Measurements from ENCODE around the gene LIF. TPM values are rescaled to one million over a fixed set of nuclear protein-coding genes. Genes with fewer than 3 reads are reported as not detected.
"Not testable (repeated sequence)": the region's sequence is repeated elsewhere in the genome, so short reads cannot be mapped to it uniquely, and the experiment has no call there.

LIF gene
- polyA plus RNA-seq, 1 donor = 1.6 TPM

DNA sequence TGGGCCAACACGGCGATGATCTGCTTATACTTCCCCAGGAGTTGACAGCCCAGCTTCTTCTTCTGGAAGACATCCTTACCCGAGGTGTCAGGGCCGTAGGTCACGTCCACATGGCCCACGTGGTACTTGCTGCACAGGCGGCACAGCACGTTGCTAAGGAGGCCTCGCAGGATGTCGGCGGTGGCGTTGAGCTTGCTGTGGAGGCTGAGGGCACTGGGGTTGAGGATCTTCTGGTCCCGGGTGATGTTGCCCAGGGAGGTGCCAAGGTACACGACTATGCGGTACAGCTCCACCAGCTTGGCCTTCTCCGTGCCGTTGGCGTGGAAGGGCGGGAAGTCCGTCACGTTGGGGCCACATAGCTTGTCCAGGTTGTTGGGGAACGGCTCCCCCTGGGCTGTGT is 2.9 kb downstream of the LIF start:
- no peak for DNase-seq

- no peak for DNase-seq
Measured at GRCh38 chr22:30241576-30242371, 4.8 kb downstream of the LIF start.

- DNase-seq = no peak
Measured at GRCh38 chr22:30240541-30241417, 5.8 kb downstream of the LIF start.

DNA sequence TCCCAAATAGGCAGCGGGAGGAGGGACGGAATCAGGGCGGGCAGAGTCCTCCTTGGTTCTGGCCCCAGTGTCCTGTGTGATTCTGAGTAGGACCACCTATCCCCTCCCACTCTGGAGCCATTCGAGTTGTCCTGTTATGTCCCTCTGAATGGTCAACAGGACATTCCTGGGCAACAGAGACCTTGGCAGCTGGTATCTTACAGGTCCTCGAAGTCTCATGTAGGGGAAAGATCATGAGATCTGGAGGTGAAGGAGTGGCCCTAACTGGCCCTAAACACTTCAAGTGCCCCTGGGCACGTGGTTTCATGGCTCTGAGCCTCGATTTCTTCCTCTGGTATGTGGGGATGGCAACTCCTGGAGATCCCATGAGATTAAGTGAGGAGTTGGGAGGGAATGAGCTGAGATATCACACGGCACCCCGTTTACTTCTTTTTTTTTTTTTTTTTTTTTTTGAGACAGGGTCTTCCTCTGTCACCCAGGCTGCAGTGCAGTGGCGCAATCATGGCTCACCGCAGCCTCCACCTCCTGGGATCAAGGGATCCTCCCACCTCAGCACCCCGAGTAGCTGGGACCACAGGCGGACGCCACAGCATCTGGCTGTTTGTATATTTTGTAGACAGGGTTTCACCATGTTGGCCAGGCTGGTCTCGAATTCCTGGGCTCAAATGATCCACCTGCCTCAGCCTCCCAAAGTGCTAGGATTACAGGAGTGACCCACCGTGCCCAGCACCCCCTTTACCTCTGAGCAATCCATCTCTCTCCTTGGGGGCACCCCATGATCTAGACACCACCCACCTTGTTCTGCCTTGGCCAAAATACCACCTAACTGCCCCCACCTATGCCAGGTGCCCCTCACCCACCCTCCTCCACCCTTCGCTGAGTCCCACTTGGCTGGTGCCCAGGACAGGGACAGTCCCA is 6.8 kb downstream of the LIF start:
- DNase-seq = no peak

DNA sequence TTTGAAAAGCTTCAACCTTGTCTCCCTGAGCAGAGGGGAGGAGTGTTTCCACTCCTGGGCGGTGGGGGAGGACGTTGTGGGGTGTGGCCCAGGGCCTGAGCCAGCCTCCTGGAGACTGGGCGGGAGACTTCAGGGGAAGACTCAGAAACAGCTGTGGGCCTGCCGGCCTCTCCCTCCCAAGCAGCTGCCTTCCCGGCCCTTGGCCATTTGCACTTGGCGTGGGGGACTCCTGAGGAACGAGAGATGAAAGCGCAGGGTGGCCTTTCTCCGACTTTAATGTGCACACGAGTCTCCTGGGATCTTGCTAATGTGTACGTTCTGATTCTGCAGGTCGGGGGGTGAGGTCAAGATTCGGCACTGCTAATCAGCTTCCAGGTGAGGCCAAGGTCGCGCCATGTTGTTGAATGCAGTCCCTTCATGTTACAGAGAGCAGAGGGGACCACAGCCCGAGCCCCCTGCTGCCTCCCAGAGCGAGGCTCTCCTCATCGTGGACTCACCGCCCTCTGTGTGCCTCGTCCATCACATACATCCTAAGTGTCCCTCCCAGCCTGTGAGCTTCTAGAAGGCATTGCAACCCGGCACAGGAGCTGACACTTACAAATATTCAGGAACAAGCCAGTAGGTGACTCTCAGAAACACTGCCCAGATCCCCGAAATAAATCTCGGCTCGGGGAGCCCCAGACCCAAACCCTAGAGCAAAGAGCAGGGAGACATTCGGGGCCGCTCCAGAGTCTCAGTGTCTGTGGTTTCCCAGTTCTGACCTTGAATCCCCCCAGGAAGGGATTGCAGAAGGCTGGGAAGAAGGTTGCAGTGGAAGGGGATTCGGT is 7.7 kb downstream of the LIF start:
- peak; percentile 66 for DNase-seq

DNA sequence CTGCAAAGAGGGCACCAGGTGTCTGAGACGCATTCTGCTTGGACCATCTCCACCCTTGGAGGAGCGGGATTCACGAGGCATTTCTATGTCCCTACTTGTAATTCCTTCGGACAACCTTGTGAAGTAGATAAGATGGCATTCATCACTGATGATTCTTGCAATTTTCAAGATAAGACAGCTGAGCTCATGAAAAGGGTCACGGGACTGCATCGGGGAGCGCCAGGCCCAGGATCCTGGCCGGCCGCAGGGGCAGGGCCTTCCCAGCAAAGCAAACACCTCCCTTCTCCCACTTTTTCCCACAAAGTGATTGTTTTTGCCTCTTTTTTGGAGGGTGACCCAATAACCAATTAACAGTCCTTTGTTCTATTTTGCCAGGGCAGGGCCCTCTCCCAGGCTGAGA is 8.4 kb downstream of the LIF start:
- no peak for DNase-seq

- DNase-seq = no peak
Measured at GRCh38 chr22:30236875-30237274, 9.7 kb downstream of the LIF start.

DNA sequence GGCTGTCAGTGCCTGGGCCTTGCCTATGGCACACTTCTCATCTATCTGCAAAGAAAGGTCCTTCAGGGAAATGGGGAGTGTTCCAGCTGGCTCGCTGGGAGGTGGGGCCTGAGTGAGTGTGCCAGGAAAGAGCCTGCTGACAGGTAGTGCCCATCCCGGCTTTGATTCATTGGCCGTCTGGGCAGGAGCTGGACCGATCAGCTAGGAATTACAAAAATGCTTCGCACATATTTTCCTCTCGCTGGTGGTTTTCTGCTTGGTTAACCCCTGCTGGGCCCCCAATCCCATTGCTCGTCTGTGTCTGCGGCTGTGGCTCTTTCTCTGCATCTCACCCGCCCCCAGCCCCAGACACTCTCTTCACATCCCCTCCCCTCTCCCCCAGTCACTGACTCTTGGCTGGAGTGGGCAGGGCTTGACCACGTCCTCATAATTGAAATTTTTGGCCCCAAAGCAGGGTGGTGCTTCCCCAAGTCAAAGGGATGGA is 10.8 kb downstream of the LIF start:
- DNase-seq = no peak

GRCh38 chr22:30234786-30235470 is 11.6 kb downstream of the LIF start:
- no peak for DNase-seq

DNA sequence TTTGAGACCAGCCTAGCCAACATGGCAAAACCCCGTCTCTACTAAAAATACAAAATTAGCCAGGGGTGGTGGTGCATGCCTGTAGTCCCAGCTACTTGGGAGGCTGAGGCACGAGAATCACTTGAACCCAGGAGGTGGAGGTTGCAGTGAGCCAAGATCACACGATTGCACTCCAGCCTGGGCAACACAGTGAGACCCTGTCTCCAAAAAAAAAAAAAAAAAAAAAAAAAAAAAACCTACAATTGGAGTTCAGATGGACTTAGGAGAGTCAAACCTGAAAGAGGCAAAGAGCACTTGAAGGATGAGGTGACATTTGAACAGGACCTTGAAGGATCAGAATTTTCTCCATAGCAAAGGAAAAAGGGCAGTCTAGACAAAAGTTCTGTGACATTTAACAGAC is 12.2 kb downstream of the LIF start:
- DNase-seq = not testable (repeated sequence)

GRCh38 chr22:30233582-30233981 is 13.0 kb downstream of the LIF start:
- no peak for DNase-seq

DNA sequence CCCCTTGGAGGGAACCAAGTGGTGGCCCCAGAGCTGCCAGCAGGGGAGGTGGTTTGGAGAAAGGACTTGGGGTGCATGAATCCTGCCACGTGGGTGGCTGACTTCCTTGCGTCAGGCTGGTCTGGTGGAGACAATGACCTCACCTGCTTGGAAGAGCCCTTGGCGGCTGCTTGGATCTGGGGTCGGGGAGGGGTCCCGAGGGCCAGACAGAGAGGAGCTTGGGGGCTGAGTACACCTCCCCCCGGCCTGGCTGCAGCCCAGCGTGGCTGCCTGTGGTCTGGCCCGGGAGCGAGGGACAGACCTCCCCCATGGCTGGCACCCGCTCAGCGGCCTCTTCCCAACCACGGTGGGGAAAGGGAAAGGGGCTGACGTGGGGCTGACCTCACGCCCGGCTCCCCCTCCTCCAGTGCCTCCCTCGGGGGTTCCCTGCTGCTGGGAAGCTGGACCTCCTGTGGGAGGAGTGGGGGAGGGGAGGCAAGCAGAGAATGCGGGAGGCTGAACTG is 13.8 kb downstream of the LIF start:
- no peak for DNase-seq

- DNase-seq = no peak
Measured at GRCh38 chr22:30230787-30231461, 15.6 kb downstream of the LIF start.

DNA sequence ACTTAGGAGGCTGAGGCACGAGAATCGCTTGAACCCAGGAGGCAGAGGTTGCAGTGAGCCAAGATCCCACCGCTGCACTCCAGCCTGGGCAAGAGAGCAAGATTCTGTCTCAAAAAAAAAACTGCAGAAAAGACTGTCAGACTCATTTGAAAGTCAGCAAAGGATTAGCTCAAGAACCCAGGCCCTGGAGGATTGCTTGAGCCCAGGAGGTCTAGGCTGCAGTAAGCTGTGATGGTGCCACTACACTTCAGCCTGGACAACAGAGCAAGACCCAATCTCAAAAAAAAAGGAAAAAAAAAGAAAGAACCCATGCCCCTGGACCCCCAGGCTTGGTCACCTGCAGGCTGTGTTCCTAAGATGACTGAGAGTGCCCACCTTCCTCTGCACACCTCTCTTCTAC is 16.2 kb downstream of the LIF start:
- DNase-seq = no peak

DNA sequence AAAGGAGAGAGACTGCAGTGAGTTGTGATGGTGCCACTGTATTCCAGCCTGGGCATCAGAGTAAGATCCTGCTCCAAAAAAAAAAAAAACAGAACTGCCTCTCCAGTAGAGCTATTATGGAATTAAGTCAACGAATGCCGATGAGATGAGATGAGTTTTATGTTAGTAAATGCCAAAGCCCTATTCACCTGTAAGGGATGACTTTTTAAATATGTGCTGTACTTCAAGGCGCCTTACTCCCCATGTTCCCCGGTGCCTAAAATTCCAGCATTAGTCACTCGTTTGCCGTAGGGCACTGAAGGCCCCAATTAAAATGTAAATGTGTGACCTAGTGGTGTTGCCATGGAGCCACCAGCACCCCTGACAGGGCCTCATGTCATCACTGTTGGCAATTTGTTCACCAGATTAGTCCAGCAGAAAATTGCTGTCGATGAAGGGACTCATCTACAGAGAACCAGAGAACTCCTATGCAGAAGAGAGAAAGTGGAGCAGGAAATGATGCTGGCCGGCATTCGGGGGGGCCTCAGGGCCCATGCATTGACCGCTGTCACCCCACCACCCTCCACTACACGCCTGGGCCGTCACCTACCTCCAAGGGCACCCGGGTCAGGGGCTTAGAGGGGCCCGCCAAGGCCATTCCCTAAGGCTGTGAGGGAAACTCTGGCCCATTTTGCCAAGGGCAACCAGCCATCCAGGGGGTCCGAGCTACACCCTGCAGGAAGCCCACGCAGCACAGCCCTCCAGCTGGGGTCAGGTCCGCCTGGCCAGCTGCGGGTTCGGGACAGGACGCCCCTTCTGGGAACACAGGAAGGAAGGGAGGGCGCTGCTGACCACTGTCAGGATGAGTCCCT is 17.8 kb downstream of the LIF start:
- DNase-seq = no peak

DNA sequence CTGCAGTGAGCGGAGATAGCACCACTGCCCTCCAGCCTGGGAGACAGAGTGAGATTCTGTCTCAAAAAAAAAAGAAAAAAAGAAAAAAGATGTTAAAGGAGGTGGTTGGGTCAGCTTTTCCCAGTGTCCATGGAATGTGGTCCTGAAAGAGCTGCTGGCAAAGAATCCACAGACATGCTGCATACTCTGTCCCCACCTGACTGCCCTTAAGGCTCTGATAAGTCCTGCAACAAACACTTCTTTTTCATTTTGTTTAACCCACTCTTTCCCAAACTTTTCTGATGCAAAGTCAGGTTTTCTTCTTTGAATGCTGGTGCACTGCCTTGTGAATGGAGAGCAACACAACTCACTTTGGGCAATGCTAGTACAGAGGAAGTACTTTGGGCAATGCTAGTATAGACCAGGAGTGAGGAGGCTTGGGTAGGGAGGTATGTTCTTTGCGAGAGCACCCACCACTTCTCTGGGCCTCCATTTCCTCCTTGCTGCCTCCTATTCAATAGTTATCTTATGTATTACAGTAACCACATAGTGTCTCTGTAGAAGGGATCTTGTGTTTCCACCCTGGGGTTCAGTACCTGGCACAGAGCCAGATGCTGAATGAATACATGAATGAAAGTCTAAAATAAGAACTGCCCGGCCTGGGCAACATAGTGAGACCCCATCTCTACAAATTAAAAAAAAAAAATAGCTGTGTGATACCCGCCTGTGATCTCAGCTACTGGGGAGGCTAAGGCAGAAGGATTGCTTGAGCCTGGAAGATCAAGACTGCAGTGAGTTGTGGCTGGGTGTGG is 18.9 kb downstream of the LIF start:
- no peak for DNase-seq

- no peak for DNase-seq
Measured at GRCh38 chr22:30226192-30226832, 20.2 kb downstream of the LIF start.

Data from left kidney (tissue), 2 donors.